CD14-positive monocyte (primary cell): ENCODE data around the gene CLN5. TPM values are rescaled to one million over a fixed set of nuclear protein-coding genes. Genes with fewer than 3 reads are reported as not detected.

Source experiments
- DNase-seq, 3 donors: peaks; one replicate each; pipeline ENCODE4 v3.0.0-alpha.2; 2011 to 2022
- H2AFZ ChIP-seq: 2 replicates; pipeline ENCODE4 v1.6.0; 2012; ENCODE audit warnings: mild to moderate bottlenecking, low read depth, low read length, inconsistent platforms; ENCODE audit not compliant: insufficient read depth, poor library complexity, severe bottlenecking
- H3K27ac ChIP-seq, 2 donors: 1 replicate in 1 of 2; 2 replicates in 1 of 2; pipeline ENCODE4 v1.5.1; 2012 to 2013; ENCODE audit warnings: low read length in 2 of 2, control low read depth in 1 of 2, inconsistent platforms in 1 of 2, low read depth in 1 of 2, mild to moderate bottlenecking in 1 of 2
- H3K27me3 ChIP-seq, 2 donors: one replicate each; pipeline versions ENCODE4 v1.6.0 to v1.6.1; 2011 to 2013; ENCODE audit warnings: low read length in 2 of 2; ENCODE audit not compliant: control insufficient read depth in 2 of 2, insufficient read depth in 2 of 2
- H3K36me3 ChIP-seq, 2 donors: replicated peaks in 1 of 2; 1 replicate in 1 of 2; 2 replicates in 1 of 2; pipeline versions ENCODE4 v1.5.1 to v1.6.1; 2012 to 2013; ENCODE audit warnings: low read length in 2 of 2, control low read depth in 1 of 2, inconsistent platforms in 1 of 2, mild to moderate bottlenecking in 1 of 2; ENCODE audit not compliant: insufficient read depth in 2 of 2, control insufficient read depth in 1 of 2
- H3K4me1 ChIP-seq, 2 donors: 1 replicate in 1 of 2; 2 replicates in 1 of 2; pipeline versions ENCODE4 v1.5.1 to v1.6.1; 2012 to 2013; ENCODE audit warnings: low read length in 2 of 2, control low read depth in 1 of 2, inconsistent platforms in 1 of 2, mild to moderate bottlenecking in 1 of 2, moderate library complexity in 1 of 2; ENCODE audit not compliant: insufficient read depth in 2 of 2, control insufficient read depth in 1 of 2
- H3K4me2 ChIP-seq: replicated peaks from 2 replicates; pipeline ENCODE3; 2012; ENCODE audit warnings: low read length, moderate library complexity, mild to moderate bottlenecking; ENCODE audit not compliant: poor library complexity, severe bottlenecking; ENCODE audit errors: extremely low read depth
- H3K4me3 ChIP-seq, 3 experiments: fragments of 200-600 bp in 1 of 3; sonication (generic) in 1 of 3; replicated peaks in 1 of 3; 1 replicate in 2 of 3; 2 replicates in 1 of 3; pipeline ENCODE4 v1.5.1; 2011 to 2013; ENCODE audit warnings: low read length in 3 of 3, mild to moderate bottlenecking in 3 of 3, control low read depth in 2 of 3, low read depth in 2 of 3, inconsistent platforms in 1 of 3, moderate library complexity in 1 of 3
- H3K79me2 ChIP-seq: 2 replicates; pipeline ENCODE4 v1.6.0; 2012; ENCODE audit warnings: mild to moderate bottlenecking, control low read depth, inconsistent platforms, low read length, moderate library complexity; ENCODE audit not compliant: insufficient read depth
- H3K9ac ChIP-seq: 2 replicates; pipeline ENCODE4 v1.6.0; 2017; ENCODE audit warnings: low read length, mild to moderate bottlenecking; ENCODE audit not compliant: insufficient read depth, poor library complexity, severe bottlenecking
- H3K9me3 ChIP-seq, 2 donors: replicated peaks in 1 of 2; 1 replicate in 1 of 2; 2 replicates in 1 of 2; pipeline versions ENCODE4 v1.5.1 to v1.6.1; 2012 to 2013; ENCODE audit warnings: low read length in 2 of 2, control low read depth in 1 of 2; ENCODE audit not compliant: control insufficient read depth in 1 of 2, insufficient read depth in 1 of 2
- H4K20me1 ChIP-seq: 2 replicates; pipeline ENCODE4 v1.6.0; 2012; ENCODE audit warnings: mild to moderate bottlenecking, low read length, control low read depth, moderate library complexity; ENCODE audit not compliant: insufficient read depth
- H3K27ac Mint-ChIP-seq, 7 donors: one replicate each; pipeline ENCODE4 v1.8.0; 2020; ENCODE audit warnings: mild to moderate bottlenecking in 7 of 7, mixed read lengths in 7 of 7, moderate library complexity in 6 of 7, inconsistent platforms in 2 of 7
- H3K27me3 Mint-ChIP-seq, 3 donors: one replicate each; pipeline ENCODE4 v1.8.0; 2021 to 2022; ENCODE audit warnings: low read depth in 3 of 3, mild to moderate bottlenecking in 3 of 3, mixed read lengths in 3 of 3, moderate library complexity in 3 of 3, inconsistent platforms in 1 of 3
- H3K36me3 Mint-ChIP-seq, 2 donors: one replicate each; pipeline ENCODE4 v1.8.0; 2020; ENCODE audit warnings: mixed read lengths in 2 of 2, inconsistent platforms in 1 of 2, mild to moderate bottlenecking in 1 of 2
- H3K4me1 Mint-ChIP-seq: one replicate; pipeline ENCODE4 v1.8.0; 2020; ENCODE audit warnings: mild to moderate bottlenecking, mixed read lengths
- H3K4me3 Mint-ChIP-seq, 2 donors: one replicate each; pipeline ENCODE4 v1.8.0; 2020; ENCODE audit warnings: mild to moderate bottlenecking in 2 of 2, mixed read lengths in 2 of 2, moderate library complexity in 1 of 2
- H3K9me3 Mint-ChIP-seq, 7 donors: one replicate each; pipeline ENCODE4 v1.8.0; 2020 to 2022; ENCODE audit warnings: mixed read lengths in 7 of 7, mild to moderate bottlenecking in 6 of 7, moderate library complexity in 6 of 7, inconsistent platforms in 2 of 7
- WGBS: methylation state at CpG from one replicate; pipeline ENCODE4 v1.1.5; 2013; ENCODE audit warnings: missing lambda C conversion rate; ENCODE audit not compliant: insufficient coverage; 5-methylcytosine and 5-hydroxymethylcytosine counted together
- intact Hi-C, 2 donors: fragments of 100-400 bp; cut with micrococcal nuclease; formaldehyde crosslinking; loops; one replicate each; pipeline versions ENCODE4 v1.15.0 to v1.15.1; 2023
- polyA plus RNA-seq, 3 donors: library from polyadenylated mRNA; depleted of rRNA in 1 of 3; unstranded in 2 of 3; stranded (reverse) in 1 of 3; fragments of 300-500 nt in 2 of 3; fragments of >200 nt in 1 of 3; fragmentation: Illumina TruSeq in 2 of 3; gene quantifications; 1 replicate in 2 of 3; 2 replicates in 1 of 3; pipeline ENCODE4 v1.2.3, GENCODE V29; 2012 to 2021
- TF ChIP-seq, protein P1 (sequence below): fragments of 200-600 bp; IDR thresholded peaks from one replicate; pipeline ENCODE4 v1.8.0; 2022; ENCODE audit warnings: antibody characterized with exemption, mild to moderate bottlenecking

Gene CLN5
- polyA plus RNA-seq, 3 donors = 9.8 to 22.1 (median 21.5) TPM

DNA sequence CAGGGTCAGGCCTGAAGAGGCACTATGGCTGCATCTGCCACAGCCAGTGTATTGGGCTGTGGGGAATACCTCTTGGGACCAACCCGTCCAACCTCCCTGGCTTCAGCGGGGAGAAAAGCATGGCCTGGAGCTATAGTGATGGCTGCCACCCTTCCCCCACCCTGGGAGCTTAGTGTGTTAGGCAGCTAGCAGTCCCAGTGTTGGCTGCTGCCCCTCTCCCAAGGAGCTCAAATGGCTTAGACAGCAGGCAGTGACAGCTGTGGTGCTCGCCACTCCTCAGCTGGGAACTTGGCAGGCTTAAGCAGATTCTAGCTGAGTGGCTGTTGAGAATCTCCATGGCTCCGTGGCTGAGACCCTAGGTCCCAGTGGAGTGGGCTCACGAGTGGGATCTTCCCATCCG is 23.8 kb upstream of the CLN5 start:
- H2AFZ ChIP-seq = no peak overlapping the region
- no peak overlapping the region for H3K4me3 Mint-ChIP-seq
- no peak for DNase-seq
- peaks cover 10% of the 10 kb centered on the region for H3K4me1 Mint-ChIP-seq
- H3K27me3 ChIP-seq = peaks cover 0 to 2% of the 10 kb centered on the region in 2 donors
- H3K4me1 ChIP-seq = no peaks in the 10 kb centered on the region
- no peak overlapping the region for H3K9ac ChIP-seq
- no peaks in the 10 kb centered on the region for H3K79me2 ChIP-seq
- H3K9me3 ChIP-seq = no peaks in the 10 kb centered on the region
- 95% methylated on average over 6 of the region's 6 CpGs for WGBS
- H3K27ac ChIP-seq = no peak overlapping the region
- H3K4me3 ChIP-seq = no peak overlapping the region
- no peak overlapping the region for H3K27ac Mint-ChIP-seq
- H3K4me2 ChIP-seq = no peak overlapping the region
- no peaks in the 10 kb centered on the region for H4K20me1 ChIP-seq
- intact Hi-C loops = no loop called here
- H3K36me3 ChIP-seq = no peaks in the 10 kb centered on the region
- no peaks in the 10 kb centered on the region for H3K36me3 Mint-ChIP-seq
- H3K9me3 Mint-ChIP-seq = peaks cover 0 to 2% (median 0%) of the 10 kb centered on the region in 7 donors
- H3K27me3 Mint-ChIP-seq = peaks cover 5 to 12% (median 5%) of the 10 kb centered on the region in 3 donors
- TF ChIP-seq, protein P1, sequence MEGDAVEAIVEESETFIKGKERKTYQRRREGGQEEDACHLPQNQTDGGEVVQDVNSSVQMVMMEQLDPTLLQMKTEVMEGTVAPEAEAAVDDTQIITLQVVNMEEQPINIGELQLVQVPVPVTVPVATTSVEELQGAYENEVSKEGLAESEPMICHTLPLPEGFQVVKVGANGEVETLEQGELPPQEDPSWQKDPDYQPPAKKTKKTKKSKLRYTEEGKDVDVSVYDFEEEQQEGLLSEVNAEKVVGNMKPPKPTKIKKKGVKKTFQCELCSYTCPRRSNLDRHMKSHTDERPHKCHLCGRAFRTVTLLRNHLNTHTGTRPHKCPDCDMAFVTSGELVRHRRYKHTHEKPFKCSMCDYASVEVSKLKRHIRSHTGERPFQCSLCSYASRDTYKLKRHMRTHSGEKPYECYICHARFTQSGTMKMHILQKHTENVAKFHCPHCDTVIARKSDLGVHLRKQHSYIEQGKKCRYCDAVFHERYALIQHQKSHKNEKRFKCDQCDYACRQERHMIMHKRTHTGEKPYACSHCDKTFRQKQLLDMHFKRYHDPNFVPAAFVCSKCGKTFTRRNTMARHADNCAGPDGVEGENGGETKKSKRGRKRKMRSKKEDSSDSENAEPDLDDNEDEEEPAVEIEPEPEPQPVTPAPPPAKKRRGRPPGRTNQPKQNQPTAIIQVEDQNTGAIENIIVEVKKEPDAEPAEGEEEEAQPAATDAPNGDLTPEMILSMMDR = no peak

DNA sequence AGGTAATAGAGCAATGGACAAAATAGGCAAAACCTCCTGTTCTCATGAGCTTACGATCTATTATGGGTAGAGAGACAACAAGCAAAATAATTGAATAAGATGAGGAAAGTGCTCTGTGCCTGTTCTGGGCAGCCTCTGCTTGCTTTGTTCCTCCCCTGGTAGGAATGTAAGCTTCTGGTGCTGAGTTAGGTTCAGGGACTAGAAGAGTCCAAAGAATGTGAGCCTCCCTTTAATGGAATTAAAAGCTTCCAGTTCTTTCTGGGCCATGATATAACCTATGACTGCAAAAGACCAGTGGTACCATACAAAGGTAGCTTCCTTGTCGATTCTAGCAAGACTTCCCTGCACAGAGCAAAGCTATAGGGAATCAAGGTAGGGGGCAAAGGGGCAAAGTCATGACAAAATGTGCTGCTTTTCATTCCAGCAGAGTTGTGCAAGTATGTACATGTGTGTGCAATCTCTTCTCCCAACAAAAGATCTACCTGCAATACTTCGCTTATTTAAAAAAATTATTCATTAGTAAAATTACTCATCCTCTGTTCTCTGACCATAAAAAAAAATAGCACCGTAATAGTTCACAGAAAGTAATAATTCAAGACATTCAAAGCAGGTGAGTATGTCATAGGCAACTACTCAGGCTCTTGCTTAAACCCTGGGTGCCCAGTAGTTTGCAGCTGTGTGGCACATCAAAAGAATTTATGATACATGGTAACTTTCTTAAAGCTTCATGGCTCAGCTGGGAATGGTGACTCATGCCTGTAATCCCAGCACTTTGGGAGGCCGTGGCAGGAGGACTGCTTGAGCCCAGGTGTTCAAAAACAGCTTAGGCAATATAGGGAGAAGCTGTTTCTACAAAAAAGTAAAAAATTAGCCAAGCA is 22.2 kb upstream of the CLN5 start:
- H4K20me1 ChIP-seq = no peaks in the 10 kb centered on the region
- Mint-ChIP-seq H3K9me3 (peaks cover 0 to 2% (median 0%) of the 10 kb centered on the region in 7 donors), H3K4me3 (peak overlapping the region in 1 of 2 donors; percentile 9), H3K27me3 (peaks cover 5 to 12% (median 6%) of the 10 kb centered on the region in 3 donors), H3K27ac (no peak overlapping the region), H3K4me1 (peaks cover 10% of the 10 kb centered on the region), H3K36me3 (no peaks in the 10 kb centered on the region)
- TF ChIP-seq, protein P1 = no peak
- peaks cover 0 to 2% of the 10 kb centered on the region in 2 donors for H3K27me3 ChIP-seq
- H3K79me2 ChIP-seq = no peaks in the 10 kb centered on the region
- no peak overlapping the region for H3K27ac ChIP-seq
- H3K9ac ChIP-seq = no peak overlapping the region
- H3K4me2 ChIP-seq = no peak overlapping the region
- H3K4me3 ChIP-seq = no peak overlapping the region
- DNase-seq = no peak
- intact Hi-C loops = no loop called here
- no peaks in the 10 kb centered on the region for H3K36me3 ChIP-seq
- H3K4me1 ChIP-seq = no peaks in the 10 kb centered on the region
- 96% methylated on average over 2 of the region's 5 CpGs for WGBS
- H2AFZ ChIP-seq = no peak overlapping the region
- no peaks in the 10 kb centered on the region for H3K9me3 ChIP-seq
